Mucosa of stomach (tissue), 1 donor: ENCODE data around the gene PDE9A.

Experiments
- H3K27me3 ChIP-seq: one replicate; pipeline ENCODE4 v1.7.0; 2013; ENCODE audit warnings: mild to moderate bottlenecking, low read length; ENCODE audit not compliant: control insufficient read depth, insufficient read depth
- H3K36me3 ChIP-seq: one replicate; pipeline ENCODE4 v1.7.0; 2013; ENCODE audit warnings: low read length; ENCODE audit not compliant: control insufficient read depth, insufficient read depth
- H3K4me1 ChIP-seq: one replicate; pipeline ENCODE4 v1.7.0; 2013; ENCODE audit warnings: mild to moderate bottlenecking, low read length; ENCODE audit not compliant: control insufficient read depth, insufficient read depth
- H3K4me3 ChIP-seq: one replicate; pipeline ENCODE4 v1.7.0; 2013; ENCODE audit warnings: low read length
- H3K9ac ChIP-seq: one replicate; pipeline ENCODE4 v1.7.0; 2013; ENCODE audit warnings: mild to moderate bottlenecking, low read length, moderate library complexity
- H3K9me3 ChIP-seq: one replicate; pipeline ENCODE4 v1.7.0; 2013; ENCODE audit warnings: mild to moderate bottlenecking, low read length, moderate library complexity; ENCODE audit not compliant: control insufficient read depth
- donor health status: Pancreatic carcinoma.

PDE9A gene

GRCh38 chr21:42656872-42657271 lies 3.5 kb downstream of the PDE9A start:
- Histone ChIP-seq H3K4me1 (peaks cover 9% of the 10 kb centered on the region), H3K4me3 (no peak overlapping the region), H3K27me3 (peaks cover 55% of the 10 kb centered on the region), H3K9me3 (no peaks in the 10 kb centered on the region), H3K36me3 (no peaks in the 10 kb centered on the region), H3K9ac (no peak overlapping the region)

- Histone ChIP-seq H3K9ac (no peak overlapping the region), H3K4me1 (peaks cover 9% of the 10 kb centered on the region), H3K4me3 (no peak overlapping the region), H3K36me3 (no peaks in the 10 kb centered on the region), H3K9me3 (no peaks in the 10 kb centered on the region), H3K27me3 (peaks cover 46% of the 10 kb centered on the region)
These were observed 4.4 kb downstream of the PDE9A start for GRCh38 chr21:42657676-42658319.

- H3K4me1 ChIP-seq = peaks cover 9% of the 10 kb centered on the region
- no peaks in the 10 kb centered on the region for H3K36me3 ChIP-seq
- peaks cover 41% of the 10 kb centered on the region for H3K27me3 ChIP-seq
These were observed 5.1 kb downstream of the PDE9A start for GRCh38 chr21:42658320-42659105.

GRCh38 chr21:42659416-42660117 lies 6.1 kb downstream of the PDE9A start:
- H3K4me1 ChIP-seq = peaks cover 5% of the 10 kb centered on the region
- peaks cover 35% of the 10 kb centered on the region for H3K27me3 ChIP-seq

More at GRCh38 chr21:42658320-42659105, 5.1 kb downstream of the PDE9A start:
- no peak overlapping the region for H3K4me3 ChIP-seq
- no peaks in the 10 kb centered on the region for H3K9me3 ChIP-seq
- no peak overlapping the region for H3K9ac ChIP-seq

GRCh38 chr21:42660118-42660470 lies 6.7 kb downstream of the PDE9A start:
- Histone ChIP-seq H3K27me3 (peaks cover 30% of the 10 kb centered on the region), H3K9ac (no peak overlapping the region), H3K9me3 (no peaks in the 10 kb centered on the region), H3K4me1 (no peaks in the 10 kb centered on the region), H3K36me3 (no peaks in the 10 kb centered on the region), H3K4me3 (no peak overlapping the region)

More at GRCh38 chr21:42659416-42660117, 6.1 kb downstream of the PDE9A start:
- no peak overlapping the region for H3K4me3 ChIP-seq
- no peaks in the 10 kb centered on the region for H3K36me3 ChIP-seq
- no peaks in the 10 kb centered on the region for H3K9me3 ChIP-seq
- H3K9ac ChIP-seq = no peak overlapping the region

- H3K36me3 ChIP-seq = no peaks in the 10 kb centered on the region
- no peak overlapping the region for H3K4me3 ChIP-seq
- H3K9me3 ChIP-seq = no peaks in the 10 kb centered on the region
- H3K4me1 ChIP-seq = no peaks in the 10 kb centered on the region
- no peak overlapping the region for H3K9ac ChIP-seq
- H3K27me3 ChIP-seq = peaks cover 13% of the 10 kb centered on the region
These were observed 8.4 kb downstream of the PDE9A start for GRCh38 chr21:42661688-42662429.

GRCh38 chr21:42662430-42663199 lies 9.2 kb downstream of the PDE9A start:
- no peaks in the 10 kb centered on the region for H3K4me1 ChIP-seq
- H3K4me3 ChIP-seq = no peak overlapping the region
- H3K36me3 ChIP-seq = no peaks in the 10 kb centered on the region
- no peak overlapping the region for H3K9ac ChIP-seq
- H3K27me3 ChIP-seq = peaks cover 12% of the 10 kb centered on the region
- H3K9me3 ChIP-seq = no peaks in the 10 kb centered on the region

GRCh38 chr21:42663200-42663750 lies 9.9 kb downstream of the PDE9A start:
- peaks cover 8% of the 10 kb centered on the region for H3K27me3 ChIP-seq
- no peaks in the 10 kb centered on the region for H3K4me1 ChIP-seq
- H3K9me3 ChIP-seq = no peaks in the 10 kb centered on the region
- H3K4me3 ChIP-seq = no peak overlapping the region
- H3K9ac ChIP-seq = no peak overlapping the region
- no peaks in the 10 kb centered on the region for H3K36me3 ChIP-seq

GRCh38 chr21:42663860-42664535 lies 10.6 kb downstream of the PDE9A start:
- Histone ChIP-seq H3K9ac (no peak overlapping the region), H3K36me3 (no peaks in the 10 kb centered on the region), H3K4me1 (no peaks in the 10 kb centered on the region), H3K27me3 (peaks cover 6% of the 10 kb centered on the region), H3K4me3 (no peak overlapping the region), H3K9me3 (no peaks in the 10 kb centered on the region)

- H3K36me3 ChIP-seq = no peaks in the 10 kb centered on the region
- no peak overlapping the region for H3K4me3 ChIP-seq
- no peaks in the 10 kb centered on the region for H3K4me1 ChIP-seq
- H3K9me3 ChIP-seq = no peaks in the 10 kb centered on the region
- no peak overlapping the region for H3K9ac ChIP-seq
- peaks cover under 1% of the 10 kb centered on the region for H3K27me3 ChIP-seq
These were observed 11.2 kb downstream of the PDE9A start for GRCh38 chr21:42664614-42665013.
